Daoy (cell line): Measurements from ENCODE around the gene TMTC1. TPM values are rescaled to one million over a fixed set of nuclear protein-coding genes. Genes with fewer than 3 reads are reported as not detected.
A peak's percentile ranks its signal among the peaks of the same experiment; 100 is the strongest.

Source experiments
- DNase-seq: peaks from one replicate; pipeline ENCODE4 v3.0.0-alpha.2; 2015; ENCODE audit warnings: low read depth
- total RNA-seq: library from RNA; depleted of rRNA; stranded (reverse); fragments of >200 nt; shearing (Covaris generic); gene quantifications from 2 replicates; pipeline ENCODE4 v1.2.3, GENCODE V29; 2014

TMTC1 gene
- total RNA-seq, 1 experiment from 2014 or later: 4.3 TPM

DNA sequence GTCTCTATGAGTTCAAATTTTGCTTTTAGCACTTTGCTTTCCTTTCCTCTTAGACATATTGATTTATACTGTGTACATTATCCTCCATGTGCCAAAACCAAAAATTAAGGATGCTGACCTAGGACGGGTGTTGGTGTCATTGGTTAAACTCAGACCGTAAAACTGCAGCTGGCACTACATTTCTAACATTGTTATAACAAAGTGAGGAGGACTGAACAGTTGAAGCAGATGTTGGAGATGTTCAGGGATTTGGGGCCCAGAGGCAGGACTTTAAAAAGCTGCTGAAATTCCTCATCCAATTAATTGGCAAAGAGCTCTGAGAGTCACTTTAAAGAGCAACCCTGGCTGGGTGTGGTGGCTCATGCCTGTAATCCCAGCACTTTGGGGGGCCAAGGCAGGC lies 72.4 kb downstream of the TMTC1 start:
- DNase-seq: no peak

DNA sequence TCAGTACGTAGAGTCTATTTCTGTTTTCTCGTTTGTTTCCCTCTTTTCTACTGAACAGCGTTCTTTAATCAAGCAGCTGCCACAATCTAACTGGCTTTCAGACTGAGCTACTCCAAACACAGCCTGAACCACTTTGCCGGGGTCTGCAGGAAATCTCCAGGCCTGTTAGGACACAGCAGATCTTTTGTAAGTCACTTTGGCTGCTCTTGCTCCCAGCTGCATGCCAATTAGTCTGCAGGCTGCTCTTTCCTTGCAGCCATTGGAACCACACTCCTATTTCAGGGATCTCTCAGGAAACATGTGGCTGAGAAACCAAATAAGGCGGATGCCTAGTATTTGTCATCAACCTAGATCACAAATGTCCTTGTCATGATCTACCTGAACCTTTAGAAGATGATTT lies 73.6 kb downstream of the TMTC1 start:
- DNase-seq: no peak

DNA sequence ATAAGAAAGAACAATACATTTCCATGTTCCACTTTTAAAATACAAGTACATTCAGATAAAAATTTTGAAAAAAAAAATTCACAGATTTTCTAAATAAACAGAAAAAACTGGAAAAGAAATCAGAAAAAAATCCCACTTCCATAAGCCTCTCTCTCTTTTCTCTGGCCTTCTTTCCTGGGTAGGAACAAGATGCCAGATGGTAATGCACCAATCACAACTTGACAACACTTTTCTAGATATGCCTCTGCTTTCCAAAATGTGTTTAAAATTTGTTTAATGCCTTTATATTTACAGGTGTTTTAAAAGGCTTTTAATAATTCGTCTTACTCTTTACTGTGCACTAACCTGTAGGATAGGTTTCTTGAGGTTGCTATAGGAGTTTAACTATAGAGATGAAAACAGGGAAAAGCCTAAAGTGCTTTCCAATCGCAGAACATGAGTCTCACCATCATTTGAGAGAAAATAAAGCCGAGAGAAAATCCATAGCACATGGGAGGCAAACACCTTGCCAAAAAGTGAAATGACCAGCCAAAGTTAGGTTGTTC lies 74.2 kb downstream of the TMTC1 start:
- no peak for DNase-seq

DNA sequence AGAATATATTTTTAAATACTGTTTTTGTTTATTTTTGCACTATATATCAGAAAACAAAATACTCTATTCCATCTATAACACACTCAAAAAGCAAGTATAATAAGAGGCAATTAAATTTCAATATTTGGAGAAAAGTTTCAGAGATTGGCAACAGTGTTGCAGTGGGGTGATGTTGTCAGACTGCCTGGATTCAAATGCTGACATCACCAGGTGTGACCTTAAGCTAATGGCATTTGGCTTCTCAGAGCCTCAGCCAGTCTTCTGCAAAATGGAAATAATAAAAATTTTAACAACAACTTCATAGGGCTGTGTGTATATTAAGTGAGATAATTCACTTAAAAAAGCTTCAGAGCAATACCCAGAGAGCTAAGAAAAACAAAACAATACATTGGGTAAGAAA lies 74.7 kb downstream of the TMTC1 start:
- DNase-seq: no peak

DNA sequence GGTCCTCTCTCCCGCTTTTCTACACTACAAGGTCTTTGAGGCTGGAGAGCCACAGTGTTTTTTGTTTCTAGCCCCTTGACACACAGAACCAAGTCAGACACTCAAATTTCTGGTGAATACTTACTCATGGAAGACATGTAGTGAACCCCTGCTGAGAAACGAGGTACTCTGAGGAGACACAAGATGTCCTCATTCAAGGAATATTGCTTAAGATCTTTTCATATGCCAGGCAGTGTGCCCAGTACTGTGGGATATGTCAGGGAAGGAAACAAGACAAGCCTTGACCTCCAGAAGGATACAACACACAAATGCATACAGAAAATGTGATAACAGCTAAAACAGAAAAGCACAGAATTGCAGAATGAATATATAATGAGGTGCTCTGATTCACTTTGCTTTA lies 75.9 kb downstream of the TMTC1 start:
- DNase-seq: no peak

DNA sequence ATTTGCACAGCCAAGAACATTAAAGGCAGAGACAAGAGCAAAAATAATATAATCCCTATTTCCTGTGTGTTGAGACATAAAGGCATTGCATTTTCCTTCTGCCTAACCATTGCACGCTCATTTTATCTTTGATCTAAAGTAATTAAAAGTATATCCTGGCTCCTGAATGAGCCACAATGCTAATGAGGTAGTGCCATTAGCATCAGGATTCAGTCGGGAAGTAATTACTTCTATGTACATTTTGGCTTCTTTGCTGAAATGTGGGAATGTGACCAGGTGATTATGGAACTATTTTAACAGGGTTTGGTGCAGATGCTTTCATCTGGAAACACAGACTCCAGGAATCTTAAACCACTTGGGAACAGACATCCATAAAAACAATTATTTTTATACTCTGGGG lies 77.4 kb downstream of the TMTC1 start:
- DNase-seq: no peak

DNA sequence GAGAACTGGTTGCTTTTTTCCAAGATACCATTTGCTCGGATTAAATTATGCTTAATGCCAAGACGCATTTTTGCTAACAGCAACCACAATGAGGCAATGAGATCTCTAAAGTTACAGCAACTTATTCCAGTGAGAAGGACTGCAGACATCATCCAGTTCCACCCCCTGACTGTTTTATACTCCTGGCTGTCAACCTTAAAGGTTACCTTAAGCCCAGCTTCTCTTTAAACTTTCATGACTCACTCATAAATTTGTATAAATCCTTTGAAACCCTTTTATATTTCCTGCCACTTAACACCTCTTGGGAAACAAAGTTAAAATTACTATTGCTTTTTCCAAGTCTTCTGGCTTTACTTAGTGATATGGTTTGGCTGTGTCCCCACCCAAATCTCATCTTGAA lies 80.2 kb downstream of the TMTC1 start:
- DNase-seq: no peak

DNA sequence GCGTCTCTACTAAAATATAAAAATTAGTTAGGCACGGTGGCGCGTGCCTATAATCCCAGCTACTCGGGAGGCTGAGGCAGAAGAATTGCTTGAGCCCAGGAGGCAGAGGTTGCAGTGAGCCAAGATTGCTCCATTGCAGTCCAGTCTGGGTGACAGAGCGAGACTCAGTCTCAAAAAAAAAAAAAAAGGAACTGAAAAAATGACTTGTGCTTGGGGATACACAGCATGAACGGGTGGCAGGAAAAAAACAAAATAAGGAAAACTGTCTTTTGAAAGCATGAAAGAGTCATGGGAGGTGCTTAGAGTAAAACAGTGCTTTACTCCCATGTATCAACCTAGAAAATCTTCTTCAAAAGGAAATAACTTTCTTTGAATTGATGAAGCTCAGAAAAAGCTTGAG lies 80.8 kb downstream of the TMTC1 start:
- no peak for DNase-seq

DNA sequence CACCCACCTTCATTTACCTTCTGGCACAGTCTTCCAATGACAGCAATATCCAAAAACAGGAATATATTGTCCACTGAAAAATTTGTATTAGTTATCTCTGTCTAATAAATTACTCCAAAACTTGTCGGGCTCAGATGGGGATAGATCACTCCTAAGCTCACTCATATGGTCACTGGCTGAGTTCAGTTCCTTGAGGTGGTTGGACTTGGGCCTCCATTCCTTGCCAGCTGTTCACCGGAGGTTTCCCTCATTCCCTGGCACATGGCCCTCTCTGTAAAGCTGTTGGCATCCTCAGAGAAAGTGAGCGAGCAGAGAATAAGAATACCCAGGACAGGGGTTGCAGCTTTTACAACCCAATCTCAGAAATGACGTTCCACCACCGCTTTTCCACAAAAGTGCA lies 81.5 kb downstream of the TMTC1 start:
- no peak for DNase-seq

DNA sequence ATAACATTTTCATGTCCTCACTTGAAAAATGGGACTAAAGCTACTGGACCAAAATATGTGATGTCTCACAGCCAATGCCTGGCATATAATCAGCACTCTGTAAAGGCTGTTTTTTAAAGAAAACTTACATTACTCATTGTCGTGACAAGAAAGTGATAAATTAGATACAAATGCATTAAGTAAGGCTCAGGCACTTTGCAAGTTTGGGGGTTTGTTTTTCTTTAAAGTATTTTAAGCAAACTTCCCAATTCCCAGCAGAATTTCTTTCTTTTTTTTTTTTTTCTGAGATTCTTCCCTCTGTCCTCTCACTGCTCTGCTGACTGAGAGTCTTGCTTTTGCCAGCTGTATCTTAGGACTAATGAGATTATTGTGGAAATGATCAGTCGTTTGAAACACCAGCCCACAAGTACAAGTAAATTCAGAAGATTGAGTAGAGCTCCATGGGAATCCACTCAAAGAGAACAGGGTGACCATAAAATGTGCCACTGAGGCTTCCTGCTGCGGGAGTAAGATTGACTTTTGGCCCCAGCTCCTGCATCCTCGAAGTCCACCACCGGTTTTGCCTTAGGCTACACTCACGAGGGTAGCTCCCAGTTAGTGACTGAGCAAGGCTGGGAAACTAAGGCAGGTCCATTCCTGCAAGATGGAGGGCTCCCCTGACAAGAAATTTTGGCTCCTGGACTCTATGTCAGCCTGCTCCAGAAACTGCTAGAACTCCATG lies 82.8 kb downstream of the TMTC1 start:
- no peak for DNase-seq

DNA sequence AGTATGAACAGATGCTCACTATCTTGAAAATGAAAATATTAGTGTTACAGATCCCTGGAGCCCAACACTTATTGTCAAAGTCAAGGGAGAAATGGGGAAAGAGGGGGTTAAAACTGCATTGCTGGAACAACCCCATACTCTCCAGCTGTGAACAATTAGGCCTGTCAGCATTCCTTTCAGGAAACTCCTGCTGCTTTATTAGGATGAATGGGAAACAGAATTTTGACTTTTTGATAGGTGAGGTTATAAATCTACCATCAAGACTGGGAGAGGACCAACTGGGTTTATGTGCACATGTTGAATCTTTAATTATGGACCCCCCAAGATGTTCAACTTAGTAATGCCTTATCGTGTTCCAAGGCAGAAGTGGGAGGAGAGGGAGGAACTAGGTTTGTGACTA lies 85.0 kb downstream of the TMTC1 start:
- peak; percentile 13 for DNase-seq

DNA sequence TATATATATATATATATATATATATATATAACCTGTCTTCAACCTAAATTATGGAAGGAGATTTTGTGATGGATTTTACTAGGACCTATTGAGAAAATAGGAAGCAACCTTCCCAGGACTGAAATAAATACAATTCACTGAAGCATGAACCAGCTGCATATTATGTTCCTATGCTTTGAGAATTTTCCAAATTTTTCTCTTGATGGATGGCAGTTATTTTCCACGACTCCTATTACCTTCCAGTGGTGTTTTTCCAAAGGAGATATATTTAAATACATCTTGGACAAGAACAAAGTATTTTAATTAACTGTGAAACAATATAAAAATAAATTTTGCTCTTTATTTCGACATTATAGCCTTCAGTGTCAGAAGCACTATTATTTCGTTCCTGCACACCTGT lies 87.9 kb downstream of the TMTC1 start:
- no peak for DNase-seq

DNA sequence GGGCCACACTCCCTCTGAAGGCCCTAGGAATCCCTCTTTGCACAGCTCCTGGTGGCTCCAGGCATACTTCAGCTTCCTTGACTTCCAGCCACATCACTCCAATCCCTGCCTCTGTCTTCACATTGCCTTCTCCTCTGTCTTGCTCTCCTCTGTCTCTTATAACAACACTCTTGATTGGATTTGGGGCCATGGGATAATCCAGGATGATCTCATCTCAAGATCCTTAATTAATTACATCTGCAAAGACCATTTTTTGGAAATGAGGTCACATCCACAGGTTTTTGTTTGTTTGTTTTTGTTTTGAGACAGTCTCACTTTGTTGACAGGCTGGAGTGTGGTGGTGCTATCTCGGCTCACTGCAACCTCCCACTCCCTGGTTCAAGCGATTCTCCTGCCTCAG lies 88.7 kb downstream of the TMTC1 start:
- no peak for DNase-seq

DNA sequence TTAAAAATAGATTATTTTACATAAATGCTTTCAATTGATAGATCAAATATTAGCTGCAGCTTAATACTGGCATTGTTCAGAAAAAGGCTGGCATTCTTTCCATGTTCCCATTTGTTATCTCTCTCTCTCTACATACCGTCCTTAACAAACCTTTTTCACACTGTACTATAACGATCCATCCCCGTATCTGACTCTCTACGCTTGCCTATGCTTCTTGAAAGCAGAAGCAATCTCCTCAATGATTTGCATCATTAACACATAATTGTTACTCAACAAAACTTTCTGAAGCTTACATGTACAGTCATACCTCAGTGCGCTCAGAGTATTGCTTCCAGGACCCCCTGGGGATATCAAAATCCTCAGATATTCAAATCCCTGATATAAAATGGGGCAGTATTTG lies 89.7 kb downstream of the TMTC1 start:
- DNase-seq: no peak

DNA sequence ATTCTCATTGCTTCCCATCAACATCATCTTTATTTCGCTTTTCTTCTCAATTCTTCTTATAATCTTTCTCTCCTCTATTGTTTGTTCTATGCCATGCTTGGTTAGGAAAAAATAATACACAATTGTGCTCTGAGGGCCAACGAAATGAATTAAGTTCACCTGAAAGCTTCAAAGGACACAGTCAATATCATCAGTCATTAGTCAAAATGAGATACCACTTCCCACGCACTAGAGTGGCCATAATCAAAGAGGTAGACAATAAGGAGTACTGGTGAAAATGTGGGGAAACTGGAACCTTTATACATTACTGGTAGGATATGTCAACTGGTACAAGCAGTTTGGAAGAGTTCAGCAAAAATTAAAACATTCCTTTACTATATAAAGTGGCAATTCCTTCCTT lies 91.5 kb downstream of the TMTC1 start:
- DNase-seq: no peak

DNA sequence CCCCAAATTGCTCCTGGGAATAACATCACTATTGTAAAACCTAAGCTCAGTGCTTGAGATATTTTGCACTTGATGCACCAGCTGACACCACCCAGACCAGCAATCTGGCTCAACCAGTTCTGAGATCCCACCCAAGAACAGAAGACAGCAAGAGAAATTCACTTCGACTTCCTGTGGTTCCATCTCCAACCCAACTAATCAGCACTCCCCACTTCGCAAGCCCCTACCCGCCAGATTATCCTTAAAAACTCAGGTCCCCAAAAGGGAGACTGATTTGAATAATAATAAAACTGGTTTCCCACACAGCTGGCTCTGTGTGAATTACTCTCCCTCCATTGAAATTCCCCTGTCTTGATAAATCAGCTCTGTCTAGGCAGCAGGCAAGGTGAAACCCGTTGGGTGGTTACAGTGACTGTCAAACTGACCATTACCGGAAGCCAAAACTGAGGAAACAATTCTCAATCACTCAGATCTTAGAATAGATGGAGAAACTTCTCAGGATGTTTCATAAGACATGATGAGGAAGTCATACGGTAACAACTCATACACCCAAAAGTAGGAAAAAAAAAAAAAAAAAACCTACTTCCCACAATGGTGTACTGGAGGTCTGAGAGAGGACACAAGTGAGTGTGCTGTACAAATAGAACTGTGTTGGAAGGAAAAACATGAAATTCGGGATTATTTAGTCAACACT lies 92.4 kb downstream of the TMTC1 start:
- DNase-seq: no peak

DNA sequence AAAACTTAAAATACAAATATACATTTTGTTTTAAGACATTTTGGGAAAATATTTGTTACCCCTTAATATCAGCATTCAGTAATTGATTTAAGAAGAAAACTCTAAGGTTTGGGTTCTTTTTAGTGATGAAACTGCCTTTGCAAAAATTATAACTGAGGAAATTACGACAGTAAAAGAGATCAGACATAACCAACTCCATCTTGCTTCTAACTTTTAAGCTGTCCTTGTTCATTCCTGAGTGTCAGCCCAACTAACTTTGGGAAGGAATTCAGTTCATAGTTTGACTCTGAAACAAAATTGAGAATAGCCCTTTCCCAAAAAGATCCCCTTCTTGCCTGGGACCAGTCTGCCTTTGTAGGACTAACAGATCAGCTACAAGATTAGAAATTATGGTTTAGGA lies 93.0 kb downstream of the TMTC1 start:
- no peak for DNase-seq

DNA sequence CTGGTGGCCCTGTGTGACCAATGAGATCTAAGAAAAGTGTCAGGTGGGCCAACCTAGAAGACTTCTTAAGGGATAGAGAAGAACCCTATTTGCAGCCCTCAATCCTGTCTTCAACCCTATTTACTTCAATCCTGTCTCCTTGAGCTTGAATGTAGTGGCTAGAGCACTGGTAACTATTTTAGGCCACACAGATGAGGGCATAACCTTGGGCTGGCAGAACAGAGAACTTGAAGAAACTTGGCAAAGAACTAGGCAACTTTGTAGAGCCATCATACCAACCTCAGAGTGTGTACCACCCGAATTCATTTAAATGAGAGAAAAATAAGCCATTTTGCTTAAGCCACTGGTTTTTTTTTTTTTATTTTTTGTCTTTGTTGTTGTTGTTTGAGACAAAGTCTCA lies 94.8 kb downstream of the TMTC1 start:
- DNase-seq: no peak

DNA sequence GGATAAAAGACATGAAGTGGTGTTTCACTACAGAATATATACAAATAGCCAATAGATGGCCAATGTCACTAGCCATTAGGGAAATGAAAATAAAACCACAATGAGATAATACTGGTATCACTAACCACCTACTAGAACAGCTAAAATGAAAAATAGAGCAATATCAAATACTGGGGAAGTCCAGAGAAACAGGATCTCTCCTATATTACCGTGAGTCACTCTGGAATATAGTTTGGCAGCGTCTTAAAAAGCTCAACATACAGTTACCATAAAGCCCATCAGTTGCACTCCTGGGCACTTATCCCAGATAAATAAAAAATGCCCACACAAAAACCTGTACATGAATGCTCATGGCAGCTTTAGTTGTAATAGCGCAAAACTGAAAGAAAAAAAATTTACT lies 101.7 kb downstream of the TMTC1 start:
- DNase-seq: peak; percentile 60

DNA sequence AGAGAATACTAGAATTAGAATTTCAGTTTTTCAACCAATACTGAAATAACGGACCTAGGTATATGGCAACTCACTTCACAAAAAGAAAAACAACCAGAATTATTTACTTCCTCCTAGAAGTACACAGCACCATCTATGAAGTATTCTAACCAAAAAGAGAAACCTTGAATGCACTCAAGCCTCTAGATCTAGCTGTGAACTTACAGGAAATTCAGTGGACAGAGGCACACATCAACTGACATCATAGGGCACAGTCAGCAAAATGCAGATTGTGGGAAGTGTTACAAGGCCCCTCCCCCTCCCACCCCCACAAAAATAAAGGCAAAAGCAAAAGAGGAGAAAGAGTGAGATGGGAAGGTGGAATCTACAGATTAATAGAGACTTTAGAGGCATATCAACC lies 102.4 kb downstream of the TMTC1 start:
- DNase-seq: no peak

DNA sequence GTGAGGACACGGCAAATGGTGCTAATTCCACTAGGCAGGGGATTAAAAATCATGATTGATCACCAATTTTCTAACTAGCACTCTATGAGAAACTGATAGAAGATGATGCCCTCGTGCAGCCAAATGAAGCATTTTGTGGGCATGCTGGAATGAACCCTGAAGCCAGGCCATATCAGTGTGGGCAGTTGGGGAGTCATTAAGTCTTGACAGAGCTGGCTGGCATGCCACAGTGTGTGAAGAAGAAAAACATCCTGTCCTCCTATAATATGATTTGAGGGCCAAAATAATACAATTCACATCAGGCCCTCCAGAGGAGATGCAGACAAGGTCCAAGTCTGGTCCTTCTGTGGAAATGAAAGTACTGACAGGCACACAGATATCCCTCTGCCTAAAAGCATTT lies 107.1 kb downstream of the TMTC1 start:
- peak; percentile 17 for DNase-seq

DNA sequence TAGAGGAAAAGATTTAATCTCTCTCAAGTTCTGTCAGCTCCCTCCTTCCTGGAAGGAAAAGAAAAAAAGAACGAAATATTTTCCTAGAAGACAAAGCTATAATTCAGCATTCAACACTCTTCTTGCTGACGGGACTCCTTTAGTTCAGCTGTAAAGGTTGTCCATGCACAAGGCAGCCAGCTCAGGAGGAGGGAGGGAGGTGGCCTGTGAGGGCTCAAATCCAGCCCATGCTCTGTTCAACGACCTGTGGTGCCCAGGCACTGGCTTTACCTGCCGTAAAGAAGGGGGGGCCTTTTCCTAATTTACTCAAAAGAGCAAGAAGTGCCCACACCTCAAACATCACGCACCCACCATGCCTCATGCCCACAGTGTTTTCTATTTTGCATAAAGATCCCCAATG lies 109.3 kb downstream of the TMTC1 start:
- DNase-seq: no peak

DNA sequence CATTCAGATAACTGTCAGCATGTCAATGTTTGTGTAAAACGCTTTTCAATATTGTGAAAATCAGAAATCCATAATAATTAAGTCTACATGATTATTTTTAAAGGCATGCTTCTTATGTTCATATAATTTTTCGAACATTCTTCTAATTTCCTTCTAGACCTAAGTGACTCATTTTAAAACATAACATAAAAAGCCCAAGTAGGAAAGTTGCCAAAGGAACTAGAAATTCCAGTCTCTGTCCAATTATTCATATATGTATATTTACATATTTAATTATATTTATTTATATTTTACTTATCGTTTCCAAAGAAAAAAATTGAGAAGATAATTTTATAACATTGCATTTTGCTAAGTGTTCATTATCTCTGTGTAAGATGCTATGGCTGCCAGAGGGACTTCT lies 110.4 kb downstream of the TMTC1 start:
- DNase-seq: no peak

DNA sequence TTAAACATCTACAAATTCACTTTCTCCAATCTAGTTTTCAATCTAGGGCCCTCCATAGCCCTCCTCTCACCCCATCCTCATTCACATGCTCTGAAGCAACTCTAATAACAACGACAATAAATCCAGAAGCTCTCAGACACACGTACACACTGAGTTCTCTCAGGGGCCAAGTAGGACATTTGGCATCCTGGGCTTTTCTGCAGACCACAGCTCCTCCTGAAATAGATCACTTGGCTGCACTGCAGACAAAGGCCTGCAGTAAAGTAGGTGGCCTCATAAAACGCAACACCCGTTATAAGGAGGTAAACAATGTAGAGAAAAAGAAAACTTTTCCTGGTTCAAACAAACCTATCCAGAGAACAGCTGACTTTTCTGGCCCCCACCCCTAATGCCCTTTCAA lies 111.2 kb downstream of the TMTC1 start:
- DNase-seq: no peak
